ENCODE results near the gene TSSK6. TPM values are rescaled to one million over a fixed set of nuclear protein-coding genes. Genes with fewer than 3 reads are reported as not detected.

Gene TSSK6
- total RNA-seq, 4 donors from 2014 or later, result 0.57 to 1.7 (median 0.89) TPM

DNA sequence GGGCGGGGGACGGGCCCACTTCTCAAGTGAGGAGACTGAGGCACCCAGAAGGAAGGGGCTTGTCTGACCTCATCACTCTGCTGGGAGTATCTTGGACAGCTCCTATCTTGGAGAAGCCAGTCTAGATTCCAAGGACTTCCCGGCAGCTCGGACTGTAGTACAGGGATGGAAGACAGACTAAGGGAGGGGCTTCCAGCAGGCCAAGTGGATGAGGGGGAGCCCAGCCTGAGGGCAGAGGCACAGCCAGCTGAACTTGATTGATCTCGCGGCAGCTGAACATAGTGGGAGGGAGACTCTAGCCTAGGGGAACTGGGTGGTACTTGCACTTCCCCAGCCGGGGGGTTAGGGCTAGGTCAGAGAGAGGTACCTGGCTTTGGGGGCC is 23.4 kb upstream of the TSSK6 start:
- TF ChIP-seq POLR2A (IDR thresholded peaks at IDR 0.05), result no peak
- TF ChIP-seq CTCF (IDR thresholded peaks at IDR 0.05), result no peak
- Histone ChIP-seq H3K4me1 (peaks cover 20 to 43% (median 34%) of the 10 kb centered on the region in 3 donors), H3K4me3 (peak overlapping the region in 1 of 4 donors; percentile 38), H3K9me3 (peaks cover 0 to 4% (median 0%) of the 10 kb centered on the region in 3 donors), H3K27ac (no peak overlapping the region), H3K36me3 (no peaks in the 10 kb centered on the region), H3K27me3 (peaks cover 0 to 83% (median 28%) of the 10 kb centered on the region in 4 donors)
- no peak for DNase-seq
- WGBS, 2 donors, result 35 to 47% methylated on average over 3 to 5 of the region's 7 CpGs
- intact Hi-C loops (cut with DNase I), result no loop called here

DNA sequence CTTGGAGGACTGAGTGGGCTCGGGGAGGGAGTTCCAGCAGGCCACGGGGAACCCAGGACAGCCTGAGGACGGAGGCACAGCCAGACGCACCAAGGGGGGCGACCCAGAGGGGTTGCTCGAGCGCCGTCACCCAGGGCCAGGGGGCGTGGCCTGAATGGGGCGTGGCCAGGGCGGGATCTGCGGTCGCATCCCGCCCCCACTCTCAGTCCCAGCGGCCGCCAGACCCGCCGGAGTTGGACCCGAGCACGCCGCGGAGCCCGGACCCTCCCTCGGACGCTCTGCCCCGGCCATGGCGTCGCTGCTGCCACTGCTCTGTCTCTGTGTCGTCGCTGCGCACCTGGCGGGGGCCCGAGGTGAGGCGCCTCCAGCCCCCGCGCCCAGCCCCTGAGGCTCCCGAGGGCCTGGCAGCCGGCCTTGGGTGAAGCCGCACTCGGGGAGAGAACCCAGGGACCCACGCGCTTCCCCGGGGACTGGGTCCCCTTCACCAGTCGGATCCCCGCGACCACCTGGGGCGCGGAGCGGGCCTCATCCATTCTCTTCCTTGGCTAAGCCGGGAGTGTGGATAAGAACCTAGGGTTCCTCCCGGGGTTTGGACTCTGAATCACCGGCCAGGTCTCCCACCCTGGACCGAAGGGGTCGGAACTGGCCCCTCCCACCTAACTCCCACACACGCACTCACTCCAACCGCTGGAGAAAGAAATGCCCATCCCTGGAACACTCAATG is 22.9 kb upstream of the TSSK6 start, which contains the start of gene CILP2:
Gene CILP2 (plus strand): TSS at position 205 of the 724 bp plus-strand sequence. CDS start 85 bp downstream, at position 290.
- intact Hi-C loops (cut with DNase I), result no loop called here
- no peak for DNase-seq
- Histone ChIP-seq H3K36me3 (no peaks in the 10 kb centered on the region), H3K9me3 (peaks cover 0 to 4% (median 0%) of the 10 kb centered on the region in 3 donors), H3K27ac (no peak within 1 kb of the TSS), H3K27me3 (peaks cover 0 to 77% (median 28%) of the 10 kb centered on the region in 4 donors), H3K4me3 (peak within 1 kb of the TSS in 3 of 4 donors; percentile 25 to 57 (median 38)), H3K4me1 (peaks cover 20 to 43% (median 34%) of the 10 kb centered on the region in 3 donors)
- TF ChIP-seq CTCF (IDR thresholded peaks at IDR 0.05), result no peak
- no peak for TF ChIP-seq POLR2A (IDR thresholded peaks at IDR 0.05)
- 21% methylated on average over 2 of the region's 56 CpGs; no CpG with 5 or more reads in 1 of the 2 donors for WGBS, 2 donors

- H3K36me3 ChIP-seq, result no peaks in the 10 kb centered on the region
- peaks cover 0 to 69% (median 28%) of the 10 kb centered on the region in 4 donors for H3K27me3 ChIP-seq
These were observed 22.0 kb upstream of the TSSK6 start for GRCh38 chr19:19537075-19538048.

DNA sequence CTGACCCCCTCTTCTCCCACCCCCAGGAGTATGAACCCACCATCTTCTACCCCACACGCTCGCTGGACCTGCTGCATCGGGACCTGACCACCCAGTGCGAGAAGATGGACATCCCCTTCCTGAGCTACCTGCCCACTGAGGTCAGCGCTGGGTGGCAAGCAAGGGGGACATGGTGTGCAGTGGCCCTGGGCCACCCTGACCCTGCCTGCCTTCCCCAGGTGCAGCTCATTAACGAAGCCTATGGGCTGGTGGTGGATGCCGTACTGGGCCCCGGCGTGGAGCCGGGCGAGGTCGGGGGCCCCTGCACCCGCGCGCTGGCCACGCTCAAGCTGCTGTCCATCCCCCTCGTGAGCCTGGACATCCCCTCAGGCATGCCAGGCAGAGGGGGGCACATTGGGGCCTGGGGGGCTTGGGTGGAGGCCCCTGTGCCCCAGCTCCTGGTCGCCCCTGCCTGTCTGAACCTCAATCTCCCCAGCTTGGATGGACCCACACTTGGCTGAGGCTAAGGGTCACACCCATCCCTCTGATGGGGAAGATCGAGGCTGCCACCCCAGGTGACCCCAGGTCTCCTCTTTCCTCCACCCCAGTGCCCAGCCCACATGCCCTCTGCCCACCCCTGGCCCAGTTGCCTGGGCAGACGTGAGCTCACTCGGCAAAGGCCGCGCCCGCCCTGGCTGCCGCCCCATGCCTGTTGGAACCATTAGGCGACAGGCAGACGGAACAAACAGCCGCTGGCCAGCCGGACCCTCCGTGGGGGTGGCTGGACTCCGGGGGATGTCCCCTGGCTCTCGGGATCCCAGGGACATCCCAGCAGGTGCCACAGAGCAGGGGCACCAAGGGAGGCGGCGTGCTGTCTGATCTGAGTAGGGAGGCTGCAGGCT is 20.2 kb upstream of the TSSK6 start:
- TF ChIP-seq CTCF (IDR thresholded peaks at IDR 0.05), result no peak
- TF ChIP-seq POLR2A (IDR thresholded peaks at IDR 0.05), result no peak
- 83 to 95% methylated on average over 6 to 7 of the region's 34 CpGs for WGBS, 2 donors
- no peak overlapping the region for H3K27ac ChIP-seq
- peaks cover 0 to 4% (median 0%) of the 10 kb centered on the region in 3 donors for H3K9me3 ChIP-seq
- H3K4me1 ChIP-seq, result peaks cover 18 to 39% (median 29%) of the 10 kb centered on the region in 3 donors
- DNase-seq, result no peak
- peaks cover 0 to 51% (median 13%) of the 10 kb centered on the region in 4 donors for H3K27me3 ChIP-seq
- H3K36me3 ChIP-seq, result no peaks in the 10 kb centered on the region
- intact Hi-C loops (cut with DNase I), result no loop called here
- H3K4me3 ChIP-seq, result no peak overlapping the region

More at GRCh38 chr19:19537075-19538048, 22.0 kb upstream of the TSSK6 start:
- H3K4me3 ChIP-seq, result peak overlapping the region in 2 of 4 donors; percentile 38 to 57
- WGBS, 2 donors, result 37 to 51% methylated on average over 20 to 25 of the region's 59 CpGs
- intact Hi-C loops (cut with DNase I), result no loop called here
- H3K27ac ChIP-seq, result no peak overlapping the region
- peaks cover 24 to 45% (median 36%) of the 10 kb centered on the region in 3 donors for H3K4me1 ChIP-seq
- peaks cover 0 to 4% (median 0%) of the 10 kb centered on the region in 3 donors for H3K9me3 ChIP-seq
- no peak for TF ChIP-seq CTCF (IDR thresholded peaks at IDR 0.05)
- TF ChIP-seq POLR2A (IDR thresholded peaks at IDR 0.05), result no peak
- no peak for DNase-seq
